ENCODE measurements around the gene DGCR6L. TPM values are rescaled to one million over a fixed set of nuclear protein-coding genes. Genes with fewer than 3 reads are reported as not detected.
"Not testable (repeated sequence)": the region's sequence is repeated elsewhere in the genome, so short reads cannot be mapped to it uniquely, and the experiment has no call there.

Gene DGCR6L
- total and polyA plus RNA-seq, 10 of the 15 experiments (the other 5 are each of a cell fraction or from before 2014, with no cell fraction given) = 1.6 to 62.8 (median 22.6) TPM

DNA sequence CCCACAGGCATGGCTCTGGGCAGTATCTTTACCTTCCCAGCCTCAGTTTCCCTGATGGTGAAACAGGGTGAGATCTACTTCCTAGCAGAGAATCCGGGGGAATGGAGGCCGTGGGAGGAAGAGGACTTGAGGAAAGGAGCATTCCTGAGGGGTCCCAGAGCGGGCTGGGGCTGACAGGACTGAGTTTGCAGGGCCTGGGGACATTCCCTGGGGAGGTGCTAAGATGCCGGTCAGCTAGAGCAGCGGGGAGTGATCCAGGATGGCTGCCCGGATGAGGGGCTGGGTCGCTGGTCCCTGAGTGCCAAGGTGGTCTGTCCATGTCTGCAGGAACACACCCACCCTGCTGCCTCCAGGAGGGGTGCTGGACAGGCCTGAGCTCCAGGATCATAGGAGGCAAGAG lies 43.4 kb downstream of the DGCR6L start (continued):
- TF ChIP-seq, protein P1, sequence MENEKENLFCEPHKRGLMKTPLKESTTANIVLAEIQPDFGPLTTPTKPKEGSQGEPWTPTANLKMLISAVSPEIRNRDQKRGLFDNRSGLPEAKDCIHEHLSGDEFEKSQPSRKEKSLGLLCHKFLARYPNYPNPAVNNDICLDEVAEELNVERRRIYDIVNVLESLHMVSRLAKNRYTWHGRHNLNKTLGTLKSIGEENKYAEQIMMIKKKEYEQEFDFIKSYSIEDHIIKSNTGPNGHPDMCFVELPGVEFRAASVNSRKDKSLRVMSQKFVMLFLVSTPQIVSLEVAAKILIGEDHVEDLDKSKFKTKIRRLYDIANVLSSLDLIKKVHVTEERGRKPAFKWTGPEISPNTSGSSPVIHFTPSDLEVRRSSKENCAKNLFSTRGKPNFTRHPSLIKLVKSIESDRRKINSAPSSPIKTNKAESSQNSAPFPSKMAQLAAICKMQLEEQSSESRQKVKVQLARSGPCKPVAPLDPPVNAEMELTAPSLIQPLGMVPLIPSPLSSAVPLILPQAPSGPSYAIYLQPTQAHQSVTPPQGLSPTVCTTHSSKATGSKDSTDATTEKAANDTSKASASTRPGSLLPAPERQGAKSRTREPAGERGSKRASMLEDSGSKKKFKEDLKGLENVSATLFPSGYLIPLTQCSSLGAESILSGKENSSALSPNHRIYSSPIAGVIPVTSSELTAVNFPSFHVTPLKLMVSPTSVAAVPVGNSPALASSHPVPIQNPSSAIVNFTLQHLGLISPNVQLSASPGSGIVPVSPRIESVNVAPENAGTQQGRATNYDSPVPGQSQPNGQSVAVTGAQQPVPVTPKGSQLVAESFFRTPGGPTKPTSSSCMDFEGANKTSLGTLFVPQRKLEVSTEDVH (IDR thresholded peaks at IDR 0.05; ENCODE audit: low read depth, partially characterized antibody) = no peak

DNA sequence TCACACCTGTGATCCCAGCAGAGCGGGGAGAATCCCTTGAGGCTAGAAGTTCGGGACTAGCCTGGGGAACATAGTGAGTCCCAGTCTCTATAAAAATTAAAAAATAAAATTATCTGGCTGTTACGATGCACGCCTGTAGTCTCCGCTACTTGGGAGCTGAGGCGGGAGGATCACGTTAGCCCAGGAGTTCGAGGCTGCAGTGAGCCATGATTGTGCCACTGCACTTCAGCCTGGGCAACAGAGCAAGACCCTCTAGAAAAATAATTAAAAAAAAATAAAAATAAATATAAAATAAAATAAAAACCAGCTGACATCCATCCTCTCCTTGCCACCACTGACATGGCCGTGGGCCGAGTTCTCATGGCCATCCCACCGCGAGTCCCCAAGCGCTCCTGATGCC lies 44.0 kb downstream of the DGCR6L start:
- POLR2A ChIA-PET = no interaction called here
- RAD21 ChIA-PET (ENCODE audit: unreplicated experiment) = no interaction called here
- Histone ChIP-seq H3K27me3 (replicated peaks in 1 of 2; ENCODE audit: control insufficient read depth in 2 of 2, insufficient read depth in 2 of 2, low read length in 1 of 2) (no peaks in the 10 kb centered on the region), H3K9ac (ENCODE audit: control insufficient read depth, insufficient read depth, low read length) (no peak overlapping the region), H4K20me1 (ENCODE audit: control insufficient read depth, insufficient read depth) (no peaks in the 10 kb centered on the region), H3K27ac (ENCODE audit: control insufficient read depth, insufficient read depth) (no peak overlapping the region), H3K9me3 (replicated peaks; ENCODE audit: control insufficient read depth, insufficient read depth, low read length) (no peaks in the 10 kb centered on the region), H2AFZ (ENCODE audit: control insufficient read depth, low read depth, low read length) (no peak overlapping the region), H3K79me2 (ENCODE audit: control insufficient read depth, insufficient read depth, low read length) (no peaks in the 10 kb centered on the region), H3K4me2 (ENCODE audit: control insufficient read depth, insufficient read depth) (no peak overlapping the region), H3K4me3 (no peak overlapping the region), H3K4me1 (ENCODE audit: control insufficient read depth, insufficient read depth, low read length) (no peaks in the 10 kb centered on the region), H3K36me3 (ENCODE audit: control insufficient read depth in 2 of 2, insufficient read depth in 2 of 2, low read length in 1 of 2) (no peaks in the 10 kb centered on the region)
- in situ Hi-C loops (cut with MboI) (no loop called here), intact Hi-C loops (cut with micrococcal nuclease; ENCODE audit: unreplicated experiment) (no loop called here)
- ATAC-seq (no peak), DNase-seq (ENCODE audit: low read depth, low spot score) (no peak), FAIRE-seq (no peak)
- 43% methylated on average over 13 of the region's 13 CpGs for WGBS (ENCODE audit: insufficient coverage, insufficient replicate concordance, low lambda C conversion rate, missing lambda C conversion rate)
- TF ChIP-seq POLR2AphosphoS5 (IDR thresholded peaks at IDR 0.05; ENCODE audit: low read length) (no peak), RB1 (IDR thresholded peaks at IDR 0.05; ENCODE audit: borderline replicate concordance) (no peak)
- SMC1A ChIA-PET (ENCODE audit: uncharacterized antibody, unreplicated experiment) = no interaction called here
- CTCF ChIA-PET = interaction anchor here (0.7 to 1.1 kb wide), 2 partner anchors 14 to 119 kb away, joined by 3 read pairs; no protein-coding TSS in a partner anchor
- no TSS peak for BruUV-seq (replicated peaks)

DNA sequence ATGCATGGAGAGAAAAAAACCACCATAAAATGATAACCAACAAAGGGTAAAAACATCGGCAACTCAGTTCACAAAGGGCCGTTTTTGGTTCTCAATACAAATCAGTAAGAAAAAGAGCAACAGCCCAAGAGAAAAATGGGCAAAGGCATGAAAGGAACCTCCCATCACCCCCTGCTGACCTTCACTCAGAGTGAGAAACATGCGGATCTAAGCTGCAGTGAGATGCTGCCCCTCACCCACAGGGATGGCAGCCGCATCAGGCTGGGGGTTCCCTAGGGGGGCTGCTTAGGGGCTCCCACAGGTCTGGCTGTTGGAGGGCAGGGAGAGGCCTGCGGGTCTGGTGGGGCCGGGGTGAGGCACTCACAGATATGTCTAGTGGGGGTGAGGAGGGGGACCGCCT lies 44.5 kb downstream of the DGCR6L start:
- FAIRE-seq = peak; percentile 7
- H3K36me3 ChIP-seq (ENCODE audit: control insufficient read depth in 2 of 2, insufficient read depth in 2 of 2, low read length in 1 of 2); H3K4me1 ChIP-seq (ENCODE audit: control insufficient read depth, insufficient read depth, low read length); H3K9me3 ChIP-seq (replicated peaks; ENCODE audit: control insufficient read depth, insufficient read depth, low read length); DNase-seq (ENCODE audit: low read depth, low spot score); POLR2A ChIA-PET; H2AFZ ChIP-seq (ENCODE audit: control insufficient read depth, low read depth, low read length); H3K4me2 ChIP-seq (ENCODE audit: control insufficient read depth, insufficient read depth); in situ Hi-C loops (cut with MboI); H4K20me1 ChIP-seq (ENCODE audit: control insufficient read depth, insufficient read depth); H3K79me2 ChIP-seq (ENCODE audit: control insufficient read depth, insufficient read depth, low read length); H3K4me3 ChIP-seq; ATAC-seq; BruUV-seq (replicated peaks); H3K27ac ChIP-seq (ENCODE audit: control insufficient read depth, insufficient read depth); H3K9ac ChIP-seq (ENCODE audit: control insufficient read depth, insufficient read depth, low read length); H3K27me3 ChIP-seq (replicated peaks in 1 of 2; ENCODE audit: control insufficient read depth in 2 of 2, insufficient read depth in 2 of 2, low read length in 1 of 2); RAD21 ChIA-PET (ENCODE audit: unreplicated experiment); intact Hi-C loops (cut with micrococcal nuclease; ENCODE audit: unreplicated experiment); SMC1A ChIA-PET (ENCODE audit: uncharacterized antibody, unreplicated experiment): not testable (repeated sequence)
- WGBS (ENCODE audit: insufficient coverage, insufficient replicate concordance, low lambda C conversion rate, missing lambda C conversion rate) = 50% methylated on average over 1 of the region's 7 CpGs
- CTCF ChIA-PET = interaction anchor here (1.1 kb wide), 1 partner anchor 118 kb away, joined by 3 read pairs; no protein-coding TSS in a partner anchor

DNA sequence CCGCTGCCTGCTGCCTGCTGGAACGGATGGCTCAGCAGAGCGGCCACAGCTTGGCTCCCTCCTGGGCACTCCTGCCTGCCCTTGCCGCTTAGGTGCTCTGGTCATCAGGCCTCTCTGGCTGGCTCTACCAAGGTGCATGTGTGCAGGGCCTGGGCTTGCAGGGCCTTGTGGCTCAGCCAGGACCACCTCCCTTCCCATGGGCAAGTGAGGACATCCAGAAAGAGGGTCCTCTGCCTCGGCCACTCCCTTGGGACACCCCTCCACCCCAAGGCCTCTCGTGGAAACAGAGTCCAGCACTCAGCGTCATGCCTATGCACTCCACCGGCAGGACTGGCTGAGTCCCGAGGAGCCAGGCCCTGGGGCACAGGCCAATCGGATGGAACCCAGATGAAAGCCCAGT lies 45.5 kb downstream of the DGCR6L start:
- H3K36me3 ChIP-seq (ENCODE audit: control insufficient read depth in 2 of 2, insufficient read depth in 2 of 2, low read length in 1 of 2); ATAC-seq; in situ Hi-C loops (cut with MboI); H3K27ac ChIP-seq (ENCODE audit: control insufficient read depth, insufficient read depth); H3K4me2 ChIP-seq (ENCODE audit: control insufficient read depth, insufficient read depth); H3K9me3 ChIP-seq (replicated peaks; ENCODE audit: control insufficient read depth, insufficient read depth, low read length); H3K4me1 ChIP-seq (ENCODE audit: control insufficient read depth, insufficient read depth, low read length); RAD21 ChIA-PET (ENCODE audit: unreplicated experiment); H3K4me3 ChIP-seq; FAIRE-seq; H2AFZ ChIP-seq (ENCODE audit: control insufficient read depth, low read depth, low read length); SMC1A ChIA-PET (ENCODE audit: uncharacterized antibody, unreplicated experiment); intact Hi-C loops (cut with micrococcal nuclease; ENCODE audit: unreplicated experiment); POLR2A ChIA-PET; BruUV-seq (replicated peaks); DNase-seq (ENCODE audit: low read depth, low spot score); H3K27me3 ChIP-seq (replicated peaks in 1 of 2; ENCODE audit: control insufficient read depth in 2 of 2, insufficient read depth in 2 of 2, low read length in 1 of 2); H3K79me2 ChIP-seq (ENCODE audit: control insufficient read depth, insufficient read depth, low read length); H3K9ac ChIP-seq (ENCODE audit: control insufficient read depth, insufficient read depth, low read length); H4K20me1 ChIP-seq (ENCODE audit: control insufficient read depth, insufficient read depth); CTCF ChIA-PET: not testable (repeated sequence)
- 42% methylated on average over 7 of the region's 10 CpGs for WGBS (ENCODE audit: insufficient coverage, insufficient replicate concordance, low lambda C conversion rate, missing lambda C conversion rate)

Data from GM12878 (cell line).